NCI-H2196 treated with DMSO at 0.1 percent for 48 hours (cell line): ENCODE results near the gene TANC2.

Source experiments
- DNase-seq: peaks from one replicate; lab custom pipeline; 2025; ENCODE audit not compliant: unreplicated experiment; lab: John Stamatoyannopoulos, UW

The TANC2 gene

GRCh38 chr17:62965686-62966425, at the start of gene TANC2:
TANC2 (plus strand) TSS chr17:62966235; CDS start chr17:63009560, 43,325 bp downstream.
- DNase-seq, result peak; percentile 81

- DNase-seq, result no peak
Measured at GRCh38 chr17:62916684-62917571, 49.1 kb upstream of the TANC2 start.

- no peak for DNase-seq
Measured at GRCh38 chr17:62919388-62919787, 46.6 kb upstream of the TANC2 start.

- no peak for DNase-seq
Measured at GRCh38 chr17:62920300-62920699, 45.7 kb upstream of the TANC2 start.

- DNase-seq, result no peak
Measured at GRCh38 chr17:62921817-62922216, 44.2 kb upstream of the TANC2 start.

- no peak for DNase-seq
Measured at GRCh38 chr17:62923258-62924150, 42.5 kb upstream of the TANC2 start.

GRCh38 chr17:62925267-62925836, 40.7 kb upstream of the TANC2 start:
- DNase-seq, result no peak

- no peak for DNase-seq
Measured at GRCh38 chr17:62927083-62927482, 39.0 kb upstream of the TANC2 start.

GRCh38 chr17:62929320-62929719, 36.7 kb upstream of the TANC2 start:
- DNase-seq, result no peak

- no peak for DNase-seq
Measured at GRCh38 chr17:62931101-62931500, 34.9 kb upstream of the TANC2 start.

GRCh38 chr17:62933501-62934385, 32.3 kb upstream of the TANC2 start:
- DNase-seq, result no peak

GRCh38 chr17:62935098-62935497, 30.9 kb upstream of the TANC2 start:
- DNase-seq, result no peak

- DNase-seq, result no peak
Measured at GRCh38 chr17:62935523-62935922, 30.5 kb upstream of the TANC2 start.

- DNase-seq, result no peak
Measured at GRCh38 chr17:62937606-62938005, 28.4 kb upstream of the TANC2 start.

- DNase-seq, result no peak
Measured at GRCh38 chr17:62941358-62941991, 24.6 kb upstream of the TANC2 start.

GRCh38 chr17:62948370-62948769, 17.7 kb upstream of the TANC2 start:
- DNase-seq, result no peak

GRCh38 chr17:62949036-62949435, 17.0 kb upstream of the TANC2 start:
- no peak for DNase-seq

- no peak for DNase-seq
Measured at GRCh38 chr17:62950067-62950466, 16.0 kb upstream of the TANC2 start.

- DNase-seq, result no peak
Measured at GRCh38 chr17:62955841-62956352, 10.1 kb upstream of the TANC2 start.
